ENCODE data around the gene PLCXD3.

The PLCXD3 gene

DNA sequence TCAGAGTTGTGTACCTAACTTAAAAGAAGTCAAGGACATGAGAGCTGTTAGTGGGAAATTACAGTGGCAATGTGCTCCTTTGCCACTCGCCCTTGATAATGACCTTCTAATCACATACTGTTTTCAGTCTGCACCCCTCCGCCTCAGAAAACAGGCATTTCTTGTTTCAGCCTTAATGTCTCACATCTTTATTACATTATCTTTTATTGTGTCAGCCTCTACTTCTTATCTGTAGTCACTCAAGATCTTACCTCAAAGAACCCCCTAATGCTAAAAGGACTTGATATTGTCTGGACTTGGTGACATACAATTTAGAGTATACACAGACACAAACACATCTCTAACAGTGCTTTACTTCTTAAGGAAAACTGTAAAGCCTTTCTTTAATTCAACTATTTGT lies 97.9 kb downstream of the PLCXD3 start:
- DNase-seq = no peak

DNA sequence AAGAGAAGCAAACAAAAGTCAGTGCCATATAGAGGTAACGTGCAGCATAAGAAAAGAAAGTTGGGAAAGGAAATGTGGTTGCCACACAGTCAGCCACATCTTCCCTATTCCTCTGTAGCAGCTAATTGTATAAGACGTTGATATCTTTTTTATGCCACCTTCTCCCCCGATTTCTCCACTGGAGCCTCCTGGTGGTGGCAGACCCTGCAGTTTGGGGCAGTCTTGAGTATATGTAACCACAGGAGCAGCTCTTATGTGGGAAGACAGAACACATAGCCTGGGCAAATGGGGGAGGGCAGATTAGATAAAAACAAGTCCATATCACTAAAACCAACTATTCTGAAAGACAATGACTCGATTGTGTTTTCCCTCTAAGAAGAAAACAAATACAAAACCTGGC lies 99.7 kb downstream of the PLCXD3 start:
- no peak for DNase-seq

DNA sequence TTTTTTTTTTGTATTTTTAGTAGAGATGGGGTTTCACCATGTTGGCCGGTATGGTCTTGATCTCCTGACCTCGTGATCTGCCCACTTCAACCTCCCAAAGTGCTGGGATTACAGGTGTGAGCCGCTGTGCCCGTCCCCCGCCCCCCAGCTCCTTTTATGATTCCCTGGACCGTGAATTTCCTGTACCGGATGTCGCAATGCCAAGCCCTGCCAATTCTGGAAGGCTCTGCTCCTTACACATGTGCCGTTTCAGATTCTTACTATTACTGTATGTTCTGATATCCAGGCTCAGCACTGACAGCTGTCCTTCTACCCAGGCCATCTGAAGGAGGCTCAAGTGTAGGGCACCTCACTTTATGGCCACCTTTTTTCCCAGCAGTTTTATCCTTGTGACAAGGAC lies 100.1 kb downstream of the PLCXD3 start:
- DNase-seq = no peak

DNA sequence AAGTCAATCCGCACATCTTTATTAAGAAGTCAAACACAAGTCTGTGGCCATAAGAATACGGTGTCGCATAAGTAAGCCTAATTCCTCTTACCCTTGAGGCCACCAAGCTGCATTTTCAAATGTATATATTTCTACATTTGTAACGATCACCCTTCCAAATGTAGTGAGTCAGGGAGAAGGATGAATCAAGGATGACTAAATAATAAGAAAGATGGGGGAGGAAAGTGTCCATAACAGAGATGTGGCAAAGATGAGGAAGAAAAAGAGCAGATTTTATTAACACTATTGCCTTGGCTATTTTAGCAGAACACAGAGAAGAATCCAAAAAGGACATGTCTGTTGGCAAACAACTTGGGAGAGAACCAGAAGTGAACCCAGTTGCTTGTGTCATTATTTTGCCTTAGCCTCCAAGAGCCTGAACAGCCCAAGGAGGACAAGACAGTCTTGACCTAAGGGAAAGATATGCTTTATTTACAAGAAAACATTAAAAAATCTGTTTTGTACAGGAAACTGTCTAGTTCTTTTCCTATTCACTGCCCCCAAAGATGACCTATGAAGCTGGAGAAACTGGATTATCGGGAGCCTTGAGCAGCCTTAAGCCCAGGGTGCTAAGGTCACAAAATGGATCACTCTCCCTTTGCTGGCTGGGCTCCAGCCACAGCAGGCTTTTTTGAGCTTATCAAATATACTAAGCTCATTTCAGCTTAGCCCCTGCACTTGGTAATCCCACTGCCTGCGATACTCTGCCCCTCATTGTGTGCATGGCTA lies 101.5 kb downstream of the PLCXD3 start:
- DNase-seq = no peak

DNA sequence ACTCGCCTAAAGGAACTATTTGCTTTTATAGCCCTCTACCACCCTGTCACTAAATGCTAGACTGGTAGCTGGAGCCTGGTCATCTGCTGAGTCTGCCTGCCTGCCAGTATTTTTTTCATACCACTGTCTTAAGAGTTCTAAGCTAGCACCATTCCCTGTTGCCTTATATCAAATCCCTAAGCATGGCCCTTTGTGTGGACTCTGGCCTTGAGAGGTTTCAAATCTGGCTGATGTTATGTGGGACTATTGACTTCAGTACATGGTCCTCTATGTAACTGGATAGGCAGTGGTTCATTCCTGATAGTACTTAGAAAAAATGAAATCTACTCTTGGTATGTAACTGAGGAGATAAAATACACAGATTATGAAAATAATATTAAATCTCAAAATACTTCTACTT lies 103.5 kb downstream of the PLCXD3 start:
- DNase-seq = no peak

DNA sequence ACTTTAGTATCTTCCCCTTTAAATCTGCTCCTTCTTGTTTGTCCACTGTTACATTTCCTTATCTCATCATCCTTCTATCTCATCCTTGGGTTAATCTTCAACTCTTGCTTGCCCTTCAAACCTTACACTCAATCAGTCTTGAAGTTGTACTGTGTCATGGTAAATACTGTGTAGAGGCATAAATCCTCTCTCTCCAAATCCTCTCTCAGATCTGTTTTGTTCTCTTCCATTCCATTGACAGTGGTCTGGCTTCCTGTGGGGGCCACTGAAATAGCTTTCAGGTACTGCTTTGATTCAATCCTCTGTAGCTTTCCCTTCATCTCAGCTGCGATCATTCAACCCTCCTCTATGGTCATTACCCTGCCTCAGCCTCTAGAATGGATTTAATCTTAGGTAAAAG lies 104.0 kb downstream of the PLCXD3 start:
- no peak for DNase-seq

DNA sequence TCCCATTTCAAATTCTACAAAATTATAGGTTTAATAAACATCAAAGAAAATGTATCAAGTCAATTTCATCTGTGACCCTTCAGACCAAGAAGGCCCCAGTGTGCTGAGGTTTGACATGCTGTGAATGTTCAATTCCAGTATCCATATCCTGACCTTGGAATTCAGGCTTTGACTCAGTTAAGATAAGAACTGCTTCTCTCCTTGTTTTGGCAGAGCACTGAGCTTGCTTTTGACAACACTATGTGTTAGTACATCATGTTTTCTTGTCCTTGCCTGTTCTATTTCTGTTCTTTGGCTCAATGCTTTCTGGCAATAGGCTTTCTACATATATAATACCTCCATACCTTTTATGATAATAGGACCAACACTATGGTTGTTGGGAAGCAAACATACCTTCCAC lies 105.6 kb downstream of the PLCXD3 start:
- DNase-seq = no peak

DNA sequence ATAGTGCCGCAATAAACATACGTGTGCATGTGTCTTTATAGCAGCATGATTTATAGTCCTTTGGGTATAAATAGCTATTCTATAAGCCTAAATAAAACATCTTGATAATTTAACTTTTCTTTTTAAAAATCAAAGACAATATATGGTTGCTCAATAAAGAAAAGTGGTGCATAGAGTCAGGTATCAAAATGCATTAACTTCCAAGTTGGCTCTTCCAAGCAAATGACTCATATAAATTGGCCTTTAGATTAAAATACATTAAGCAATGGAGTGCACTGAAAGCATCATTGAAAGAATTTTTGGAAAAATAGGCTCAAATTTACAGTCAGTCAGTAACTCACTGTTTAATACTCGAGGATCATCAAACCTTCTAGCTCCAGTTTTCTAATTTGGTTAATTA lies 106.6 kb downstream of the PLCXD3 start:
- no peak for DNase-seq

DNA sequence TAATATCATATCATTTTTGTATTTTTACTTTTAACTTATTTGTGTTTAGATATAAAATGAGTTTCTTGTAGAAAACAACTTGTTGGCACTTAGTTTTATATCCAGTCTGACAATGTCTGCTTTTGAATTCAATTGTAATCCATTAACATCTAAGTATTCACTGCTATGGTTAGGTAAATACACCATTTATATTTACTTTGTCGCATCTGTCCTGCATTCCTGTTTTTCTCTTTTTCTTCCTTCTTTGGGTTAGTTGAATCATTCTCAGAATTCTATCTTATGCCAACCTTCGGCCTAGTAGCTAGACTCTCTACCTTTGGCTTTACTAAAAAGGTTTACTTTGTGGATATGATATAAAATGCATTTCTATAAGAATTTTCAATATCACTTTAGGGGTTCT lies 107.6 kb downstream of the PLCXD3 start:
- no peak for DNase-seq

DNA sequence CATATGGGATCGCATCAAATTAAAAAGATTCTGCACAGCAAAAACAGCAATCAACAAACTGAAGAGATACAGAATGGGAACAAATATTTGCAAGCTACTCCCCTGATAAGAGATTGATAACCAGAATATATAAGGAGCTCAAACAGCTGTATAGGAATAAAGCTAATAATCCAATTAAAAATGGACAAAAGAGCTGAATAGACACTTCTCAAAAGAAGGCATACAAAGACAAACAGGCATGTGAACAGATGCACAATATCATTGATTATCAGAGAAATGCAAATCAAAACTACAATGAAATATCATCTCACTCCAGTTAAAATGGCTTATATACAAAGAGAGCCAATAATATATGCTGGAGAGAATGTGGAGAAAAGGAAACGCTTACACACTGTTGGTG lies 110.6 kb downstream of the PLCXD3 start:
- no peak for DNase-seq

DNA sequence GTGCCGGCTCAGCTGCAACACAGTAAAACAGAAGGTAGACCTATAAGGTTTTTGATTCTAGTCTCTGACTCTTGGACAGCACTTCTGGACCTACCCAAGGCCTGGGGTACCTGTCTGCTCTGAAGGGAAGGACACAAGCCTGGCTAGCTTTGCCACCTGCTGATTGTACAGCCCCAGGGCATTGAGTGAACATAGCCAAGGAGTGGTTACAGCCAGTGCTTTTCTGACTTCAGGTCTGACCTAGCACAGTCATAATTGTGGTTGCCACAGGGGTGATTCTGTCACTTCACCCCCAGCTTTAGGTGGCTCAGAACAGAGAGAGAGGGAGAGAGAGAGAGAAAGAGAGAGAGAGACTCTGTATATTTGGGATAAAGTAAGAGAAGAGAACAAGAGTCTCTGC lies 118.4 kb downstream of the PLCXD3 start:
- DNase-seq = no peak

DNA sequence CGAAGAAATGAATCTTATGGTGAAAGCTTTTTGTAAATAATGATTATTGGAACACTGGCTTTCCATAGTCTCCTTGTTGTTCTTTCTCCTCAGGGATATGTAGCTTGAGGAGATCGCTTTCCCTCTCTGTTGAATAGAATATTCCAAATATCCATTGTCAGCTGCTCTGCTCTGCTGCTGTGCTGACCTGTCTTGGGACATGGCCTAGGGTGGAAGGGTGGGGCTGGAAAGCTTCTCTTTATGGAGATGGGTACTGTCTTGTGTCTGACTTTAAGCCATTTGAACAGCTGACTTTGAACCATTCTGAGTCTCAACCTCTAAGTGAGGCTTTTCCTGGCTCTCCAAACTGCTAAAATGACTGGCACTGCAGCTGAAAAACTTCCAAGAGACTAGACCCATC lies 135.8 kb downstream of the PLCXD3 start:
- no peak for DNase-seq

DNA sequence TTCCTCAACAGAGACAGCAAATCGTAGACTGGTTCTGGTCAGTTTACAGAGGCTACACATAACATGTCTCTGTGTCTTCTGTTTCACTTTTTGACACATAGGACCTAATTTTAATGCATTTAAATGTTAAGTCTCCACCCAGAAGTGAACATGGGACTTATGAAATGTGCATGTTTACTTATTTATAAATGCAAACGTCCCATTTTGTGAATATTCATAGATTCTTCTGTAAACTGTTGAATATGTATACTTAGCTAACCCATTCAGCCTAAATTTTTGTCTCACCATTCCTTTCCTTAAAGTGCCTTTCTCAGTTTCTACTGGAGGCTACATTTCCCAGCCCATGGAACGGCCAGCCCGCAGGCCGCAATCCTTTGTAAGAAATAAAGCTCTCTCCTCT lies 137.2 kb downstream of the PLCXD3 start:
- no peak for DNase-seq

DNA sequence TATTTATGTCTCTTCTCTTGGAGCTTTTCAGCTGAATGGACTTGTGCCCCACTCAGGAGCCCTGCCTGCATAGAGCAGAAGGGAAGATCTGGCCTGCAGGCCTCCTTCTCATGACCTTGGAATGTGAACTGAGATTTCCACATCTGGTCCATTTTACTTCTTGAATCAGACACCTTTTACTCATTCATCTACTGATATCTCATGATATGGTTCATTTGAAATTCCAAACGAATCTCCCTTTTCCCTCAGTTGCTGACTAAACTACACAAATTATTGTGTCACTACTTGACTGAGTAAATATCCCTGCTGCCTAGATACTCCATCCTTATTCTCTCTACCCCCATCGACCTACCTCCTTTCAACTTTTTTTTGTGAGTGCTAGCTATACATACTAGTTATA lies 138.7 kb downstream of the PLCXD3 start:
- DNase-seq = no peak

DNA sequence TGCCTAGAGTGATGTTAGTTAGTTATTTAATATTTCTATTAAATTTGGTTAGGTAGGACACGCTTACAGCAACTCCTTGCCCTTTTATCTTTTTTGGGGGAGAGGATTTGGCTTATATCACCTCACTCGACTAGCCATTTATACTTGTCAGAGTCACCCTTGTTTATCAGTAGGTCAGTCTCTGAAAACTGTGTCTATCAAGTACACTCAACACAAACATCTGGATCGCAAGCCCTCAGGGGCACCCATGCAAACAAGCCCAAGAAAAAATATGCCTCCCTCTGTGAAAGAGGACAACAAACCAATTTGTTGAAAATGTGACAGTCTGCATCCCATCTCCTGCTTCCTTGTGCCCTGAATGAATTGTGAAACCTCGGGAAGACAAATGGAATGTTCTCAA lies 139.9 kb downstream of the PLCXD3 start:
- no peak for DNase-seq

DNA sequence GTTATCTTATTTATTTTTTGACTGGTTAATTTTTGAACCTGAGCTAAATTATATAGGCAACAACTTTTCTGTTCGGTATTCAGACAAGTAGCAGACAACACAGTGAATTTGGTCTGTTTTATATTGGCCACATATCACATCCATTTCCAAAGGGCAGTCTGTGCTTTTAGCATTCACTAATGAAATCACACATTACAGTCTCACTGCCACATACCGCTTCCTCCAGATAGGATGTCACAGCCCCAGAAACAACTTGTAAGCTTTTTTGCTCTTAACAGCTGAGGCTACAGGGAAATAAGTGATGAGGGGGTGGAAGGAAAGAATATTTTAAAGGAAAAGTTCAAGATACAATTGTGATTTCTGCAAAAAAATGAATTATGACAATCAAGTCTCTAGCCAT lies 140.6 kb downstream of the PLCXD3 start:
- no peak for DNase-seq

DNA sequence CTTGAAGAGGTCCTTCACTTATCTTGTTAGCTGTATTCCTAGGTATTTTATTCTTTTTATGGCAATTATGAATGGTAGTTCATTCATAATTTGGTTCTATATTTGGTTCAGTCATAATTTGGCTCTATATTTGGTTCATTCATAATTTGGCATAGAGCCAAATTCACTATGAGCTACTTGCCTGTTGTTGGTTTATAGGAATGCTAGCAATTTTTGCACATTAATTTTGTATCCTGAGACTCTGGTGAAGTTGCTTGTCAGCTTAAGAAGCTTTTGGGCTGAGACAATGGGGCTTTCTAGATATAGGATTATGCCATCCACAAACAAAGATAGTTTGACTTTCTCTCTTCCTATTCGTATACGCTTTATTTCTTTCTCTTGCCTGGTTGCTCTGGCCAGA lies 142.2 kb downstream of the PLCXD3 start:
- no peak for DNase-seq

DNA sequence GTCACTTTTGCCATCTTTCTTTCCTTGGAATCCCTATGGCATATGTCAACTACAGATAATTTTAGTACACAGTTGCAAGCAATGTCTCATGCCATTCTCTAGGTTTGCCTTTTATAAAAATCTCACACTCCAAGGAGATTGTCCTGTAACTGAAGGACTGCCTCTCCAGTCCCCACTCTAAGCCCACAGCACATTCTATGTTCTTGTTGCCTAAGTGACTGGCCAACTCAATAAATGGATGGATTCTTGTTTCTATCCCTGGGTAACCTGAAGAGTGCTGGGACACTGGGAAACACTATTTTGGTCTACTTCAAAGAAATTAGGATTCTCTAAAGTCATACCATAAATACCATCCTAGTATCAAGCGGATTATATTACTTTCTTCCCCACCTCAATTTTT lies 145.0 kb downstream of the PLCXD3 start:
- no peak for DNase-seq

DNA sequence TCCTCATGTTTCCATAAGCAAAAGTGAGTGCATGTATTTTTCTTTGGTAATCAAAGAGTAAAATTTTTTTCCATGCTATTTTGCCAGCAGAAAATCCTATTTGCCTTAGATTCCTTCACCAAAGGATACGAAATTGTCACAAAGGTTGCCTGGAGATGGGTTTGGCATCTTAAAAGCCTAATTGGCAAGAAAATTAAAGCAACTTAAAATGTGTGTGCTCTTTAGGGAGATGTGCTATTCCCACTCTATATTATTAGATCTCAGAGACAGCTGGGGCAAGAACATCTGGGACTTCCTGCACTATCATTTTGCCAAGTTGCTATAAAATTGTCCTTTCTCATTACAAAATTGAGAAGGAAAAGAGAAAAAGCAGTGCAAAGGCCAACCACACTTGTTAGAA lies 146.1 kb downstream of the PLCXD3 start:
- no peak for DNase-seq

DNA sequence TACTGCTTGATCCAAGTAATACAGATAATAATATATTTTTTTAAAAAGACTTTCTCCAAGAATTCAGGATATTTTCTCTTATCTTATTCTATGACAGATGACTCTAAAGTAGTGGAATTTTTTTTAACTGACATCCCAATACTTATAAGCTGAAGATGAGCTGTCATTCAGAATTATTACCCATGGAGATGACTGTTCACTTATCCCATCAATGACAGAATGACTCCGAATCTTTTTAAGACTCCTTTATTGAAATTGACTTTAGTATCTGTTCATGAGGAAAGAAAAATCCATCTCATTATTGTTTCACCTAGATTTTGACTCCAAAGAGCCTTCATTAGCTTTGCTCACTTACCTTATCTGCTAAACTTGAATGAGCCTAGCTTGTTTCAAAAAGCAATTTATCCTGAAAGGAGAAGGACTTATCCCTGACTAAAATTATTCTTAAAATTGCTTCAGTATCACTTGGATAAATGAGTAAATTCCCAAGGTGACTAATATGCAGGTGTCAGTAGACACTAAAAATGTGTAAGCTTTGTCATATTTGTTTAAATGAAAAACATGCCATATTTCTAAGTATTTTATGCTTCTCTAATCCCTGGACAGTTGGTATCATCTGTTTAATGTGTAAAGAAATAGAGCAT lies 146.9 kb downstream of the PLCXD3 start:
- DNase-seq = no peak

DNA sequence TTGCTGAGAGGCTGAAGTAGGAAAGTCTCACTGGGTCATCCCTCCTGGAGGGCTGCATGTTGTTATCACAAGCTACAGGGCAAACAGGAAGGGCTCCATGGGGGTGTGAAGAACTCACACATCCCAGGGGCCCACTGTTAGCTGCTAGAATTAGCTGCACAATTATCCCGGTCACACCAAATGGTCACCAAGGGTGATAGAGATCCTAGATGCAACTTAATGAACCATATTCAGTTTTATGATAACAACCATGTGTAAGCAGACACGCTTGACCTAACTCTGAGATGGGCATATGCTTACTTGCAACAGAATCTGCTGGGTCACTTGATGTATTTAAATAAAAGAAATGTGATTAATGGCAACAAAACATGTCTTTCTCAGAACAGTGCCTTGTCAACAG lies 153.6 kb downstream of the PLCXD3 start:
- no peak for DNase-seq

DNA sequence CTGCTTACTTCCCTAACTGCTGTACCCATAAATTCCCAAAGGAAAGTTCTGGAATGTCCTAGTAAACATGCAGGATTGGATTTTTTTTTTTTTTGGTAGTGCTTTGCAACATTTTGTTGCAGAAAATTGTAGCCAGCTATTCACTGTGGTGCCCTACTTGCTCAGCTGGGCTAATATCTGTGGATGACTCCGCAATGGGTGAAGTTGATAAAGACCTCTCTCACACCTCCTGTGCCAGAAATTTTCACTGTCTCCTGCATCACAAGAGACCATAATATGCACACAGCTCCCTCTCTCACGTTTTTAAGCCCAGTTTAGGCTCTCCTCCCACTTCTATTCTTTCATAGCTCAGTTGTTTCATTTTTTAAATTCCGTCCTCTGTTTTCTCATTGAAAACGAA lies 160.6 kb downstream of the PLCXD3 start:
- no peak for DNase-seq

DNA sequence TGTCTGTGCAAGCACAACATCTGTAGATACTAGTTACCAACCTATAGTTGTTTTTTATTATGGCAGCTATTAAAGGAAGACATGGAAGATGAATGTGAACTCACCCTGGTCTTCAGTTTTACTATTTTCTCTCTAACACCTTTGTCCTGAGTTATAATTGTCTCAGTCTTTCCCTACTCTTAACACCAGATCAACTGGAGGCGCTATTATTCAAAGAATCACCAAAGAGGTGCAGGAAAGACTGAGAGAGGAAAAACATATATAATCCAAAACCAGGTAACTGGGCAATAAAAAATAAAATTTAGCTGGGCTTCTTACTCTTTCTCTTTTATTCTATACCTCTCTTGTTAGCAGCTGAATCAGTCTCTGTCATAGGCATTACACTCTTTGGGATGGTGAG lies 162.8 kb downstream of the PLCXD3 start:
- no peak for DNase-seq

DNA sequence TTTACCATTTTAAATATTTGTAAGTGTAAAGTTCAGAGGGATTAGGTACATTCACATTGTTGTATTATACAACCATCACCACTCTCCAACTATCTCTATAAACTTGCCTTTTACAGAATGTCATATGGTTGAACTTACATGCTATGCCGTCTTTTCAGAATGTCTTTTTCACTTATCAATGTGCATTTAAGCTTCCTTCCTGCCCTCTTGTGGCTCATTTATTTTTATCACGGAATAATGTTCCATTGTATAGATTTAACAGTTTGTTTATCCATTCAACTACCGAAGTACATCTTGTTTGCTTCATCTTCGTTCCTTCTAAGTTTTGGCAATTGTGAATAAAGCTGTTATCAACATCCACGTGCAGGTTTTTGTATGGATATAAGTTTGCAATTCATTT lies 163.8 kb downstream of the PLCXD3 start:
- DNase-seq = no peak

DNA sequence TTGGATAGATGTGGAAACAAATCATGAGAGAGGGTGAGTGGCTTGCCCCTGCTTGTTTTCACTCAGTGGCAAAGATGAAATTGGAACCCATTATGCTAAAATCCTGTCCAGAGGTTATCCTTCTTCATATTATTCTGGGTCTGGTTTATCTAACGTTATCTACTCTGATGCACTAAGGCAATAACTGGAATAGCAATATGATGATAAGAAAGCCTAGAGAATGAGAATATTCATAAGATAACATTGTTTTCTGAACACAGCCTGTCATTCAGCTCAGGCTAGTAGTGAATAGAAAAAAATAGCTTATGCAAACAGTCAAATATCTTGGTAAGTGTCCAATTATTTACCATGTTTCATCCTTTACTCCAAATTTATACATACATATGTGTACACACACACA lies 165.1 kb downstream of the PLCXD3 start:
- no peak for DNase-seq

Measured in activated CD4-positive, alpha-beta T cell treated with anti-CD3 and anti-CD28 coated beads, Interleukin-2, amount 50 U/mL, for 1 hour (primary cell).